GM12891 (cell line): Measurements from ENCODE around the gene TENM4.

Experiments used
- DNase-seq: peaks from one replicate; pipeline ENCODE4 v3.0.0; 2011; ENCODE audit warnings: low spot score; ENCODE audit not compliant: insufficient read length
- FAIRE-seq: peaks from 2 replicates; lab custom pipeline; 2011; peaks lifted over from hg19 to GRCh38; lab: Jason Lieb, UNC
- PAX5 ChIP-seq: IDR thresholded peaks from 2 replicates; pipeline ENCODE4 v1.6.1; 2011; ENCODE audit warnings: low read length, moderate library complexity, mild to moderate bottlenecking; ENCODE audit not compliant: insufficient read depth, severe bottlenecking
- POLR2A ChIP-seq: IDR thresholded peaks from 2 replicates; pipeline ENCODE4 v1.6.1; 2011; ENCODE audit warnings: low read depth, low read length, control low read depth
- POLR2AphosphoS5 ChIP-seq: IDR thresholded peaks from 2 replicates; pipeline ENCODE4 v1.6.1; 2011; ENCODE audit warnings: low read depth, low read length, control low read depth
- POU2F2 ChIP-seq: IDR thresholded peaks from 2 replicates; pipeline ENCODE4 v1.6.1; 2011; ENCODE audit warnings: low read depth, mild to moderate bottlenecking, control low read depth, low read length, moderate library complexity
- SPI1 ChIP-seq: IDR thresholded peaks from 2 replicates; pipeline ENCODE4 v1.6.1; 2011; ENCODE audit warnings: low read depth, low read length, control low read depth
- TAF1 ChIP-seq: IDR thresholded peaks from 2 replicates; pipeline ENCODE4 v1.6.1; 2011; ENCODE audit warnings: low read depth, low read length, control low read depth

Gene TENM4

DNA sequence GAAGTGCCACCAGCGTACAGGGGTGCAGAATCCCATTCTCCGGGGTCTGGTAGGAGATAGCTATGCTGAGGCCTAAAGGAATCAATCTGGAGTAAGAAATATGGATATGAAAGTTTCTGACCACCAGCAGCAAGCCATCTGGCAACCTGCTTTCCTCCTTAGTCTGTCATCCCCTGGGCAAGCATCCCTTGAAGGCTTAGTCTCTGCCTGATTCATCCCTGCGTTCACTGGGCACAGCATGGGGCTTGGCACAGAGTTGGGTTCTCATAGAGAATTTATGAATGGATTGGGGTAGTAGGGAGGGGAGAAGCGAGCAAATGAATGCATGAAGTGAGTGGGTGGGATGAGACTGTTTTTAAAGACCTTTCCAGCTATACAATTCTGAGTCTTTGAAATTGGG lies 780.4 kb downstream of the TENM4 start:
- no peak for FAIRE-seq
- no peak for DNase-seq
- no peak for TF ChIP-seq TAF1
- no peak for TF ChIP-seq POLR2A
- no peak for TF ChIP-seq POLR2AphosphoS5
- no peak for TF ChIP-seq SPI1
- TF ChIP-seq PAX5 = no peak

DNA sequence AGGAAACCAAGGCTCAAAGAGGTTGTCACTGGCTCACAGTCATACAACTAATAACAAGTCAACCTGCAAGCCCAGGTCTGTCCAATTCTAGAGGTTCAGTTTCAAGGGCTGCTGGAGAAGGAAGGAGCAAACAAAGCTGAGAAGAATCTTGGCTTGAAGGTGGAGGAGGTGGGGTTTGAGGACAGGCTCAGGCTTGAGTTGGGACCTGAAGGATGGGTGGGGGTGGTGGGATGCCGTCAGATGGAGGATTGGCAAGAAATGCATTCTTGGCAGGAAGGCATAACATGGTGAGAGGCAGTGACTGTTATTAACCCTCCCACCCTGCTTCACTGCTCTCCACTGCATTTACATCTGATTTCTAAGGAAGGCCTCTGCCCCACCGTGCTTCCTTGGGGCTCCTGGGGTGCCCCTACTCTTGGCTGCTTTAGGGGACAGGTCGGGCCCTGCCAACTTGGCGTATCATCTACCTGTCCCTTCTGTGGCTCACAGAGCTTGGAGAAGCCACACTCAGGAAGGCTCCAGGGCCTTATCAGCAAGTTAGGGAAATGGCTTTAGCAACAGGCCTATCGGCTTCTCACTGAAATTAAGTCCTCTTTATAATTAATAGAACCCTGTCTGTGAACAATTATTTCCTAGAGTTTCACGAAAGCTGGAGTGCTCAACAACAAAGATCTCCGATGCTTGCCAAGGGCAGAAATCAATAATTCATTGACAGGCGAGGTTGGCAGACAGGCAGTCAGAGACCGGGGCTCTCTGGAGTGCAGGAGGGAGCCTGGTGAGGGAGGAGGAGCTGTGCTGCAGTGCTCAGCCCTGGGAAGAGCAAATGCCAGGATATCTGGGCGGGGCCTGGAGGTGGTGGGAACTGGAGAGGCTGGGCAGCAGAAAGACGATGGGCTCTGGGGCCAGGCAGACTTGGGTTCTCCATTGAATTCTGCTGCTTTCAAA lies 781.2 kb downstream of the TENM4 start:
- no peak for TF ChIP-seq PAX5
- no peak for TF ChIP-seq POLR2A
- no peak for TF ChIP-seq TAF1
- TF ChIP-seq POLR2AphosphoS5 = no peak
- TF ChIP-seq POU2F2 = no peak
- TF ChIP-seq SPI1 = no peak
- DNase-seq = no peak
- no peak for FAIRE-seq

DNA sequence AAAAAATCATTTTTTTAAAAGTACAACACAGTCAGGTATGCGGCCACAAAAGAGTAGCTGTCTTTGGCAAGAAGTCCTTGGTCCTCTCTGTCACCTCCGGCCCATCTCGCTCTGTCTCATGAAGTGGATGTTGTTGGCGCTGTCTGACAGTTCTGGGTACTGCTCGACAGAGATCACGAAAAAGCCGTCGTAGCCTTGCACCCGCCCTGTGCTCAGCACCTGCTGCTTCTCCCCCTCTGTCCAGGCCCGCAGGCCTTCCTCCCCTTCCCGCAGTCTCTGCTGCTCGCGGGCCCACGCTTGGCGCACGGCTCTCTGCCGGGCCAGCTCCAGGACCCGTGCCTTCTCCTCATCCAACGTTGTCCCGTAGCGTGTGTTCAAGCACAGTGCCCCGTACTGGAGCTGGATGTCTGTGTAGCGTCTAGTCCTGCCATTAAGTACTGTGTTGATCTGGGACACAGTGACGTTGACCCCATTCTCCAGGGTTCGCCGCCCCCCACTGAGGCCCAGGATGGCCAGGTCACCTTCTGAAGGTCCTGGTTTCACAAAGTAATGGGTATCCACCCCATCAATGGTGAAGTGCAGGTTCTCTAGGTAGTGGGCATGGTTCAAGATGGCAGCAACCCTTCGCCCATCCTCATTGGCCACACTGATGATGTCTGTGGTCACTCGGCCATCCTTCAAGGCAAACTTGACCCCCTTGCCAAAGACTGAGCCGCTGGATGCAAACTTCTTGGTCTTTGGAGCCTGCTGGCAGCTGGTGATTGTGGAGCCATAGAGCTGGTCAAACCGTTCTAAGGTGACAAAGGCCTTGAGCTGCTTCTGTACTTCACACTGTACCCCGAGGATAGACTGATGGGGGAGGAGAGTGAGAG lies 782.6 kb downstream of the TENM4 start:
- DNase-seq (no peak), FAIRE-seq (no peak)
- no peak for TF ChIP-seq POU2F2
- TF ChIP-seq PAX5 = no peak
- no peak for TF ChIP-seq POLR2AphosphoS5
- TF ChIP-seq POLR2A = no peak
- TF ChIP-seq SPI1 = no peak
- no peak for TF ChIP-seq TAF1

DNA sequence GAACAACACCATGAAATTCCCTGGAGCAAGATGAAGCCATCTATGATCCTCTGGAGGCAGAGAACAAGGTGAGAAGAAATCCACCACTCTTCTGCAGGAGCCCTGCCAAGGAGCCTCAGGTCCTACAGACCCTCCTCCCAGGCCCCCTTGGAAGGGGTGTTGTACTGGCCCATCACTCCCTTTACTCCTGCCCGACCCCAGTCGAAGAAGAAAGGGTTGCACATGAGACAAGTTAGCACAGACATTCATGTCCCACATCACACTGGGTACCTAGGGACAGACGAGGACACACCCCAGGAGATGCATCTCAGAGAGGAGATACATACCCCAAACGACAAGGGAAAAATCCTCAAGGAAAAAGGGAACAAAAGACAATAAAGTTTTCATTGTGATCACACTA lies 783.4 kb downstream of the TENM4 start:
- no peak for FAIRE-seq
- DNase-seq = no peak
- TF ChIP-seq POLR2A (no peak), POLR2AphosphoS5 (no peak), TAF1 (no peak), POU2F2 (no peak), SPI1 (no peak), PAX5 (no peak)

DNA sequence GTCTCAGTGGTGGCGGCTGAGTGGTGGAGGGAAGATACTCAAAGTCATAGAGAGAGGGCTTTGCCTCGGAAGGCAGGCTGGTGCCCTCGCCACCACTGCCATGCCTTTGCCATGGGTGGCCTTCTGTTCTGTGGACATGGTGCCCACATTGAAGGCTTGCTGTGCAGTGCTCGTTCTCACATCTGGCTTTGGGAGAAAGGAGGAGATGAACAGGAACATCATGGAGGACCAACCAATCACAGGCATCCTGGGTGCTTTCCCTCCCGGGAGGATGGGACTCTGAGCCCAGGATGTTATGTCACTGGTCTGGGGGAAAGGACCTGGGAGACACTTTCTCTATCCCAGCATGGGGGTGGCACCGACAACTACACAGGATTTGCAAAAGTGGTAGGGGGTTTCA lies 783.8 kb downstream of the TENM4 start:
- DNase-seq (no peak), FAIRE-seq (no peak)
- no peak for TF ChIP-seq PAX5

DNA sequence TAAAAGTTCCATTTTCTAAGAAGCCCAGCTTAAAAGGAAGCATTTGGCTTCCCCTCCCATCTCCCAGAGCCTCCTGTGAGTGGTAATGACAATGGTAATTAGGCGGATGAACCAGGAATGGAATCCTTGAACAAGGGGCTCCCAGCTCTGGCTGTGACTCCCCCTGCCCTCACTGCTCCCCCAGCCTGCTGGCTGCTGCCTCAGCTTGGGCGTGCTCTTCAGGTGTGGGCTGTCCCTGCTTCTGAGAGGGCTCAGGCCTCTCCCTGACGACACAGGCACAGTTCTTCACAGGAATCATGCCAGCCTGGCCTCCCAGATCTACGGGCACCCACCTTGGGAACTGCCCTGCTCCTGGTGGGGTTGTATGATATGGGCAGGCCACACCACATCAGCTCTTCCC lies 784.5 kb downstream of the TENM4 start:
- no peak for TF ChIP-seq TAF1
- TF ChIP-seq SPI1 = no peak
- TF ChIP-seq PAX5 = no peak
- no peak for TF ChIP-seq POLR2A
- TF ChIP-seq POU2F2 = no peak
- TF ChIP-seq POLR2AphosphoS5 = no peak
- DNase-seq = no peak
- no peak for FAIRE-seq

DNA sequence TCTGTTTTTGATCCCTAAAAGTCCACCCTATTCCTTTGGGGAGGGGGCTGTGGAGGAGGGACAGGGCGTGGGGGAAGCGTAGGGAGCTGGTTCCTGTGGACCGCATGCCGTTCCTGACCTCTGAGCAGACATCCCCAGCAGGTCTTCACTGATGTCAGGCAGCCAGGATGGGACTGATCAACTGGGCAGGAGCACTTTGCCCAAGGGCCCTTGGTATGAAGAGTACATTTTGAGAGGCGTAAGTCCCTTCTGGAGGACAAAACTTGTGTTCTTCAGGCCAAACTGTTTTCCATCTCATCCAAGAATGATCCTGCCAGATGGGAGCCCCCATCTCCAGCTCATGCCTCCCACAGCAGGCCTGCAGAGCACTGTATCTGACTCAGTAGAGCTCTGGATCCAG lies 785.3 kb downstream of the TENM4 start:
- TF ChIP-seq TAF1 = no peak
- TF ChIP-seq POU2F2 = no peak
- no peak for TF ChIP-seq POLR2AphosphoS5
- TF ChIP-seq SPI1 = no peak
- no peak for TF ChIP-seq PAX5
- TF ChIP-seq POLR2A = no peak
- DNase-seq (no peak), FAIRE-seq (no peak)

DNA sequence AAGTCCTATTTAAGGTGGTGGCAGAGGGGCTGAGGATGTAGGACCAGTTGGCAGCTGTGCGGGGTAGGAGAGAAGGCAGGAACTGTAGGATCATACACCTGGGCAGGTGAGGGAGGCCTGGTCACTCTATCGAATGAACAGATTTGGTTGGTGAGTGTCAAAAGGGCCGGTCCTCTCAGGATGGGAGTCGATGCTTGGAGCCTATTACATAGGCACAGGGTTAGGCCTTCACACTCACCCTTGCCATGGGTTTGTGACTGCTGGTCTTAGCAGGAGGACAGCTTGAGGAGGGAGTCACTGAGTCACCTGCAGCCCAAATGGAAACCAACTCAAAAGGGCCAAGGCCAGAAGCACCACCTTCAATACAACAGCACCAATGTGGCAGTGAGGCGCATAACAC lies 786.0 kb downstream of the TENM4 start:
- FAIRE-seq (no peak), DNase-seq (no peak)
- TF ChIP-seq POLR2AphosphoS5 (no peak), POU2F2 (no peak), PAX5 (no peak), POLR2A (no peak), SPI1 (no peak), TAF1 (no peak)

DNA sequence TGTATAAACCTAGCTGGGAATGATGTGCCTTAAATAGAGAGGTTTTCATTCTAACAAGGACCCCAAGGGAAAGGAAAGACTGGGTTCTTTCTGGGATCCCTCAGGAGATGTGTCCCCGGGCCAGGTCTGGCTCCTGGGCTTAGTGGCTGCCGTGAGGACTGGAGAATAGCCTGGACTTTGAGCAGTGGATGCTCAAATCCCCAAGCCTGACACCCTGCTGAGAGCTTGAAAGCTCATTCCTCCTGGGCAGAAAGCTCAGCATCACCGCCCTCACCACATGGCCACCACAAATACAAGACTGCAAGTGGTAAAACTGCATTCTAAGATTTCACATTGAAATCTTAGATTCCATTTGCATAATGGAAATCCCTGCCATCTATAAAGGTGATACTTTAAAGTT lies 786.8 kb downstream of the TENM4 start:
- FAIRE-seq (no peak), DNase-seq (no peak)
- TF ChIP-seq POLR2A = no peak
- TF ChIP-seq POLR2AphosphoS5 = no peak
- TF ChIP-seq PAX5 = no peak
- no peak for TF ChIP-seq SPI1
- no peak for TF ChIP-seq POU2F2
- no peak for TF ChIP-seq TAF1
